ENCODE measurements around the gene EXOC7. TPM values are rescaled to one million over a fixed set of nuclear protein-coding genes. Genes with fewer than 3 reads are reported as not detected.

The EXOC7 gene
- total RNA-seq, 2 donors from 2014 or later, result 104 to 117 TPM

DNA sequence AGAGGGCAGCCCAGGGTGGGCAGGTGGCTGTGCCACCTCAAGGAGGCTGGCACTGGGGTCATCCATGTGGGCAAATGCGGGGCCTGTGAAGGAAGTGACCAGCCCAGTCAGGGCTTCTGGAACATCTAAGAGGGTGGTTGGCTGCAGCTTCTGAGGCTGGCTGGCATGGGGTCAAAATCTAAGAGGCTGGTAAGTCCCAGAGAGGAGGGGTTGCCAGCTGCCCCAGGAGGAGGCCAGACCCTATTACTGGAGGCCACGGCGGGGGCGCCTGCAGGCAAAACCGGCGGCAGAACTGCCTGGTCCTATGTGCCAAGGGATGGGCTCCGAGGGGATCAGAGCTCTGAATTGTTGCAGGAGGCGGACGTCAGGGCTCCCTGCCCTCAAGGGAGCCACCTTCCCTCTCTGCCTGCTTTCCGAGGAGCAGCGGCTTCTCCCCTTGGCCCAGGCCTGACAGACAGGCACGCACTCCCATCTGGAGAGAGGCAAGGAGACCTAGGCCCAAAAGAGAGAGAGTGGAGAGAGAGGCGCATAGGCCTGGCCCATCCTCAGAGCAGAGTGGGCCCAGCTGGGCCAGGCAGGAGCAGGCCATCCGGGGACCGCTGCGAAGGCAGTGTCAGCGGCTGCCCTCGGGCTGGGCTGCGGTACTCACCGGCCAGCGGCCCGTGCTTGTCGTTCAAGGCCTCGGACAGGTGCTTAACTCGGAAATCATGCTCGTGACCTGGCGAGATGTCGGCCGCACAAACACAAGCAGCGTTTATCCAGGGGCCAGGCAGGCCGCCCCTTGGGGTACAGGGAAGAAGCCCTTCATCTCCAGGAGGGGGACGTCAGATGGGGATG lies 13.7 kb downstream of the EXOC7 start:
- H3K9me3 Mint-ChIP-seq, result no peaks in the 10 kb centered on the region

DNA sequence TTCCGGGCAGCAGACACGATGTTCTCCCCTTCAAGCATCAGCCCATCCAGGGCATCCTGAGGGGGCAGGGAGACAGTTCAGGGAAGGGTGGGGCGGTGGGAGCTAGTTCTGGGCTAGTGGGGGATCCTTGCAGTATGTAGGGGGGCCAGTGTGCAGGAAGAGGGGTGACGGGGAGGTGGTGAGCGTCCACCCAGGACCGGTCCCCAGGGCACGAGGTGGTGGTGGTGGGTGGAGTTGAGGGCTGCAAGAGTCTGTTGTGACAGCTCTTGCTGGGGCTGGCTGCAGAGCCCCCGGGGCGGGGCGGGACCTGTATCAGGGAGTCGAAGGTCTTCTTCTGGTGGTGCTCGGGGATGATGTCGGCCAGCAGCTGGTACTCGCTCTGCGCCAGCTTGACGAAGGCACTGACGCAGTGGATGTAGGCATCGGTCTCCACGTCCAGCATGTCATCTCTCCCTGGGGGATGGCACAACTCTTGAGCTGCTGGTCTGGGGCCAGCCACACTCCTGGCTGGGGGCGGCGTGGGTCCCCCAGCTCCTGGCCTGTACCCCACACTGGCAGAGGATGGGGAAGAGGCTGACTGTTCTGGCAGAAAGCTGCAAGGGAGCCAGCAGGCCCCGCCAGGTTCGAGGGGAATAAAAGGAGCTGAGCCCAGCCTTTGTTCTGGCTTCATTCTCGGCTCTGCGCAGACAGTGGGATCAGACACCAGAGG lies 14.6 kb downstream of the EXOC7 start:
- ATAC-seq (replicated peaks), result no peak
- H3K27me3 Mint-ChIP-seq, result no peaks in the 10 kb centered on the region
- peaks cover 84% of the 10 kb centered on the region for H3K36me3 Mint-ChIP-seq (ENCODE audit: low read depth)
- H3K4me3 Mint-ChIP-seq, result no peak overlapping the region
- no peak overlapping the region for H3K27ac Mint-ChIP-seq
- H3K9me3 Mint-ChIP-seq, result no peaks in the 10 kb centered on the region
- no peaks in the 10 kb centered on the region for H3K4me1 Mint-ChIP-seq

More for the DNA sequence above, 13.7 kb downstream of the EXOC7 start:
- Mint-ChIP-seq H3K36me3 (ENCODE audit: low read depth) (peaks cover 84% of the 10 kb centered on the region), H3K27me3 (no peaks in the 10 kb centered on the region), H3K27ac (no peak overlapping the region), H3K4me1 (no peaks in the 10 kb centered on the region), H3K4me3 (no peak overlapping the region)
- ATAC-seq (replicated peaks), result no peak

- no peak for ATAC-seq (replicated peaks)
- no peaks in the 10 kb centered on the region for H3K9me3 Mint-ChIP-seq
- peaks cover 84% of the 10 kb centered on the region for H3K36me3 Mint-ChIP-seq (ENCODE audit: low read depth)
- H3K4me1 Mint-ChIP-seq, result no peaks in the 10 kb centered on the region
- no peaks in the 10 kb centered on the region for H3K27me3 Mint-ChIP-seq
- H3K27ac Mint-ChIP-seq, result no peak overlapping the region
- no peak overlapping the region for H3K4me3 Mint-ChIP-seq
These were observed 15.3 kb downstream of the EXOC7 start for GRCh38 chr17:76088041-76088867.

DNA sequence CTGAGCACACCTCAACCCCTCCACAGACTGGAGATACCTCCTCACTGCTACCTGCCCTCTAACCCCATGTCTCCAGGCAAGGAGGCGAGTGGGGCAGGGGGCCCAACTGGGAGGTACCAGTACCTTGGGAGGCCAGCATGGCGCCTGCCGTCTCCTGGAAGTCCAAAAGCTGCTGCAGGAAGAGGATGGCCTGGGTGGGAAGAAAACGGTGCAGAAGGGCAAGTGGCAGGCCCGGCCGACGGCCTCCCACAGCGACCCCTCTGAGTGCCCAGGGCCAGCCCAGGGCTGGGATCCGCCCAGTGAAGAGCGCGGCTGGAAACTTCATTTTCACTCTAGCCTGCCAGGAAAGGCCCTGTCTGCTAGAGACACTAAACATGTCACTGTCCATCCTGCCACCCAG lies 16.1 kb downstream of the EXOC7 start:
- no peaks in the 10 kb centered on the region for H3K27me3 Mint-ChIP-seq
- peaks cover 80% of the 10 kb centered on the region for H3K36me3 Mint-ChIP-seq (ENCODE audit: low read depth)
- no peak for ATAC-seq (replicated peaks)
- no peaks in the 10 kb centered on the region for H3K9me3 Mint-ChIP-seq
- no peak overlapping the region for H3K27ac Mint-ChIP-seq
- H3K4me3 Mint-ChIP-seq, result no peak overlapping the region
- no peaks in the 10 kb centered on the region for H3K4me1 Mint-ChIP-seq

DNA sequence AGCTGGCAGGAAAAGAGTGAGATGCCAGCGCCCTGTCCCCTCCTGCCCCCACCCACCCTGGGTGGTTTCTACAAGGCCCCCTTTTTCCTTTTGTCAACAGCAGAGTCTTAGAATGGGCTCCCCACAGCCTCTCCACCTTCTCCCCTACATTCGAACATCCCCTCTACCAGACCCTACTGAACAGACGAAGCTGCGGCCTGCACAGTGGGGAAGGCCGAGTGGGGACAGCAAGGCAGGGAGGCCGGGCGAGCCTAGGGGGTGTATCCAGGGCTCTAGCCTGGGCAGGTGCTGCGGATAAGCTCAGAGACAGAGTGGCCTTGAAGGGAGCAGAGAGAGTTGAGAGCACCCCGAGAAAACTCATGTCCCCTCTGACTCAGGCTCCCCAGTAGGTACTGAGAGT lies 17.2 kb downstream of the EXOC7 start:
- no peak for ATAC-seq (replicated peaks)
- peak overlapping the region; percentile 46 for H3K27ac Mint-ChIP-seq
- no peaks in the 10 kb centered on the region for H3K9me3 Mint-ChIP-seq
- no peaks in the 10 kb centered on the region for H3K4me1 Mint-ChIP-seq
- H3K4me3 Mint-ChIP-seq, result no peak overlapping the region
- H3K27me3 Mint-ChIP-seq, result no peaks in the 10 kb centered on the region
- peaks cover 73% of the 10 kb centered on the region for H3K36me3 Mint-ChIP-seq (ENCODE audit: low read depth)

DNA sequence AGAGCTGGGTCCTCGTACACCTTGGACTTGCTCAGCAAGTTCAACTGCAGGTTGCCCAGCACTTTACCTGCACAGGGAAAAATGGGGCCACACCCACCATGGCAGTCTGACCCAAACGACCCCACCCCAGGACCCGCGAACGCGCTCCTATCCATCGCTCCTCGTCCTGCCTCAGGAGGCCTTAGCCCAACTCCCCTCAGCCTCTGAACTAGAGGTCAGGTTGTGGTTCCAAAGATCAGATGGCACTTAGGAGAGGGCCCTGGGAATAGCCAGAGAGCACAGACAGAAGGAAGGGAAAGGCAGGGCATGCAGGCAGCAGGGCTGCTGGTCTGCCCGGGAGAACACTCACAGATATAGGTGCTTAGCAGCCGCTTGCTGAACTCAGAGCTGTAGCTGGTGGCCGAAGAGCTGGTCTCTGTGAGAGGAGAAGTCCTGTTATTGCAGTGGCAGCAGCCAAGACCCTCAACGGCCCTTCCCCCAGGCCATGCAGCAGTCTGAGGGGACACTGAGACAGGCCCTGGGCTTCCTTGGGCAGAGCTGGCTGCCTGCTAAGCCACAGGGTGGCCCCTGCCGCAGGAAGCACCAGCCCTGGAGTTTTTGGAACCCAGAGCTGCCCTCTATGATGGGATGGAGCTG lies 17.7 kb downstream of the EXOC7 start:
- no peaks in the 10 kb centered on the region for H3K27me3 Mint-ChIP-seq
- no peak overlapping the region for H3K27ac Mint-ChIP-seq
- ATAC-seq (replicated peaks), result no peak
- H3K9me3 Mint-ChIP-seq, result no peaks in the 10 kb centered on the region
- H3K36me3 Mint-ChIP-seq (ENCODE audit: low read depth), result peaks cover 67% of the 10 kb centered on the region
- H3K4me1 Mint-ChIP-seq, result no peaks in the 10 kb centered on the region
- no peak overlapping the region for H3K4me3 Mint-ChIP-seq

DNA sequence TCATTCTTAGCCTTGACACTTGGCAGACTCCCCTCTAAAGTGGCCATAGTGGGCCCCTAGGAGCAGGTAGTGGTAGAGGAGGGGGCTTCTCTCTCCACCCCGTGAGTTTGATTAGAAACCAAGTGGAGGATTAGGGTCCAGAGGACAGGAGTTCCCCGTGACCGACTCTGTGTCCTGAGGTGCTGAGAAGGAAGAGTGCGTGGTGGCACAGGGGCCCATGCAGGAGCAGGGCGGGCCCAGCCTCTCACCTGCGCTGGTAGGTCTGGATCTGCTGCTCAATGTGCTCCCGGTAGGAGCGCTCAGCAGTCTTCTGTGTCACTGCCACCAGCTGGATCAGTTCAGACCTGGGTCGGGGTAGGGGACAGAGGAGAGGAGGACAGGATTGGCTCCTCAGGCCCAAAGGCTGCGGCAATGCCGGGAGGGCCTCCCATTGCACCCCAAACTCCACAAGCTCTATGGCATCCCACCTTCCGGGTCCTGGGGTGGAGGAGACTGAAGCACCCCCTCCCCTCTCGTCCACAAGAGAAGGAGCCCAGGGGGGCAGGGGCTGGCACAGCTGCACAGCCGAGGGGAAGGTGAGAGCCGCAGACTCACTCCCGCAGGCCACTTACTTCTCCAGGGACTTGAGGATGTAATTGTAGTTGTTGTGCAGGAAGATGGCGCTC lies 18.4 kb downstream of the EXOC7 start:
- H3K36me3 Mint-ChIP-seq (ENCODE audit: low read depth), result peaks cover 63% of the 10 kb centered on the region

DNA sequence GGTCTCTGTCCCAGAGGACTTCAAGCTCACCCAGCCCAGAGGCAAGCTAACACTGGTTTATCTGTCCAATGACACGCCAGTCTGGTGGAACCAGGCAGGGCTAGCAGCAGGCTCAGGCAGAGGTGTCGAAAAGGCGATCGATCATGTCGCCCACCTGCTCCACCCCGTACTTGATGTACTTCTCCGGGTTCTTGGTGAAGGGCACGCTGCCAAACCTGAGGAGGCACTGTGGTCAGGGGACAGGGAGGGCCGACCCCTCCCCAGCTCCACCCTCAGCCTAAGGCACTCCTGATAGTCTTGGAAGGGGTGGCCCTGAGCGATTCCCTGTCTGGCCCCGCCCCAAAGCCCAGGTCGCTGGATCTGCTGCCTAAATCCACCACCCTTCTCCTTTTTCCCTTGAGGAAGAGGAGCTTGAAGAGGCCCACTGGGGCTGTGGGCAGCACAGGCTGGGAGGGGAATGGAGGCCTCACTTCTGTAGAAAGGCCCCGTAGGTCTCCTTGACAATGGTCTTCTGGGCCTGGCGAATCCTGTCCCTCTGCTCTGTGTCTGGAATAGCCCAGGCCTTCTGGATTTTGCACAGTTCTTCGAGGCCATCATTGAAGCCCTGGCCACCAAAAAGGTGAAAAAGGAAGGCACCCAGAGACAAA lies 19.9 kb downstream of the EXOC7 start:
- no peak overlapping the region for H3K4me3 Mint-ChIP-seq
- peaks cover 49% of the 10 kb centered on the region for H3K36me3 Mint-ChIP-seq (ENCODE audit: low read depth)
- peaks cover 2% of the 10 kb centered on the region for H3K27me3 Mint-ChIP-seq
- no peaks in the 10 kb centered on the region for H3K4me1 Mint-ChIP-seq
- H3K27ac Mint-ChIP-seq, result no peak overlapping the region
- no peaks in the 10 kb centered on the region for H3K9me3 Mint-ChIP-seq
- no peak for ATAC-seq (replicated peaks)

More for the DNA sequence above, 18.4 kb downstream of the EXOC7 start:
- Mint-ChIP-seq H3K27me3 (no peaks in the 10 kb centered on the region), H3K4me1 (no peaks in the 10 kb centered on the region), H3K4me3 (no peak overlapping the region), H3K9me3 (no peaks in the 10 kb centered on the region), H3K27ac (peak overlapping the region; percentile 23)
- ATAC-seq (replicated peaks), result no peak

GRCh38 chr17:76082326-76083251 lies 21.0 kb downstream of the EXOC7 start:
- H3K4me1 Mint-ChIP-seq, result no peaks in the 10 kb centered on the region
- H3K27me3 Mint-ChIP-seq, result peaks cover 5% of the 10 kb centered on the region

GRCh38 chr17:76081295-76082210 lies 22.0 kb downstream of the EXOC7 start:
- peak; percentile 4 for ATAC-seq (replicated peaks)
- Mint-ChIP-seq H3K27ac (no peak overlapping the region), H3K36me3 (ENCODE audit: low read depth) (peaks cover 46% of the 10 kb centered on the region), H3K4me3 (no peak overlapping the region), H3K27me3 (peaks cover 9% of the 10 kb centered on the region), H3K4me1 (no peaks in the 10 kb centered on the region), H3K9me3 (no peaks in the 10 kb centered on the region)

More at GRCh38 chr17:76082326-76083251, 21.0 kb downstream of the EXOC7 start:
- Mint-ChIP-seq H3K9me3 (no peaks in the 10 kb centered on the region), H3K36me3 (ENCODE audit: low read depth) (peaks cover 50% of the 10 kb centered on the region), H3K4me3 (no peak overlapping the region), H3K27ac (no peak overlapping the region)
- ATAC-seq (replicated peaks), result no peak

DNA sequence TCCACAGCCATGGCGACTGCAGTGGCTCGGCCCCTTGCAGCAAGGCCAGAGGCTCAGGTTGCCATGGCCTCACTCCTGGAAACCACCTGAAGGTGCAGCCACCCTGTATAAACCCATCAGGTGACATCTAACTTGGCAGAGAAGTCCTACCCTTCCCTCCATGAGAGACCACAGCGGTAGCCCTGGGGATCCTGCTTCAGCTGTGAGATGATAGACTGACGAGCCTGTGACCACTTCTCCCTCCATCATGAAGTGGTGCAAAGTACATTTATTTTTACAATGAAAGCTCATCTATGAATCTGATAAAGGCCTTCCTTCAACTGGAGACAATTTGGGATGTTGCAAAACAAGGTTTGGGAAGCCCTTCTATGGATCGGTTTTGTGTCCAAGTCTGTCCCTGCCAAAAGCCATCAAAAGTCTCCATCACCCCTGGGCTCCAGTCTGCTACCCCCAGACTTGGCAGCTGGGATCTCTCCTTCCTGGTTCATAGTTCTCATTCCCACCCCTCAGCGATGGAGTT lies 22.8 kb downstream of the EXOC7 start:
- no peak overlapping the region for H3K4me3 Mint-ChIP-seq
- no peak overlapping the region for H3K27ac Mint-ChIP-seq
- no peaks in the 10 kb centered on the region for H3K9me3 Mint-ChIP-seq
- H3K4me1 Mint-ChIP-seq, result no peaks in the 10 kb centered on the region
- H3K36me3 Mint-ChIP-seq (ENCODE audit: low read depth), result peaks cover 46% of the 10 kb centered on the region
- H3K27me3 Mint-ChIP-seq, result peaks cover 9% of the 10 kb centered on the region
- ATAC-seq (replicated peaks), result no peak

Data from activated T-helper 17 cell treated with anti-CD3 and anti-CD28 coated beads, Interleukin-2, amount 50 U/mL, for 72 hours (primary cell).